AG04450 (cell line): Measurements from ENCODE around the gene CDC5L. TPM values are rescaled to one million over a fixed set of nuclear protein-coding genes. Genes with fewer than 3 reads are reported as not detected.

Source experiments
- CTCF ChIA-PET: fragments of 300-600, 350-600 bp; formaldehyde crosslinking; extraction: SDS; loops from one replicate; lab custom pipeline; 2022; ENCODE audit warnings: antibody characterized with exemption, inconsistent platforms; lab: Charles Lee
- POLR2A ChIA-PET: fragments of 350-600 bp; formaldehyde crosslinking; extraction: SDS; loops from one replicate; lab custom pipeline; 2021; ENCODE audit warnings: antibody characterized with exemption, inconsistent platforms; lab: Yijun Ruan, JAX
- DNase-seq: peaks from one replicate; pipeline ENCODE4 v3.0.0-alpha.2; 2011; ENCODE audit warnings: low read depth, low spot score
- H3K27ac ChIP-seq: one replicate; pipeline ENCODE4 v1.5.1; 2012; ENCODE audit warnings: low read depth, low read length, control low read depth
- H3K27me3 ChIP-seq: one replicate; pipeline ENCODE4 v1.6.0; 2012; ENCODE audit warnings: low read length; ENCODE audit not compliant: control insufficient read depth, insufficient read depth
- H3K4me3 ChIP-seq: 2 replicates; pipeline ENCODE4 v1.5.1; 2011; ENCODE audit warnings: mild to moderate bottlenecking, low read depth, low read length, control low read depth
- H3K9me3 ChIP-seq: 2 replicates; pipeline ENCODE4 v1.5.1; 2012; ENCODE audit warnings: low read length; ENCODE audit not compliant: control insufficient read depth, insufficient read depth
- polyA plus RNA-seq: library from polyadenylated mRNA; depleted of rRNA; stranded (reverse); fragments of >200 nt; gene quantifications from 2 replicates; pipeline ENCODE4 v1.2.3, GENCODE V29; 2011
- TF ChIP-seq, protein P1 (sequence below): IDR thresholded peaks from 2 replicates; pipeline ENCODE4 v1.5.1; 2011; ENCODE audit warnings: low read depth, low read length, control low read depth, inconsistent platforms

Gene CDC5L
- polyA plus RNA-seq, 1 experiment, result 22.4 TPM

DNA sequence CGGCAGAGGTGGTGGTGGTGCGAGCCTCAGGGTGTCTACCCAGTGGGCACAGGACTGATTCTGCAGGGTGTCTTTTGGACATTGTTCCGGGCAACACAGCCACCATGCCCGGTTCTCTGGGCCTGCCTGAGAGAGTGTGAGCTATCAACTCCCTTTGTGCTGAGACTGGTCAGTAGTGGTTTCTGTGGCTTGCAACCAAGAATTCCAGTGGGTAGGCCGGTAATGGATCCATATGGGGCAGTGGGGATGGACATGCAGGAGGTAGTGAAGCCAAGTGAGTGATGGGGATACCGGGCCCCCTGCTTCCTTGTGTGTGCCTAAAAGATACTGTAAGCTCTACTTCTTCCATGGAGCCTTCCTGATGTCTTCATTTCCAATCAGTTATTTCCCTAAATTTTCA lies 71.0 kb downstream of the CDC5L start:
- DNase-seq, result no peak
- H3K4me3 ChIP-seq, result no peak overlapping the region
- POLR2A ChIA-PET, result interaction anchor here (0.6 kb wide), 1 partner anchor 1481 kb away, joined by 5 read pairs; no protein-coding TSS in a partner anchor
- TF ChIP-seq, protein P1, sequence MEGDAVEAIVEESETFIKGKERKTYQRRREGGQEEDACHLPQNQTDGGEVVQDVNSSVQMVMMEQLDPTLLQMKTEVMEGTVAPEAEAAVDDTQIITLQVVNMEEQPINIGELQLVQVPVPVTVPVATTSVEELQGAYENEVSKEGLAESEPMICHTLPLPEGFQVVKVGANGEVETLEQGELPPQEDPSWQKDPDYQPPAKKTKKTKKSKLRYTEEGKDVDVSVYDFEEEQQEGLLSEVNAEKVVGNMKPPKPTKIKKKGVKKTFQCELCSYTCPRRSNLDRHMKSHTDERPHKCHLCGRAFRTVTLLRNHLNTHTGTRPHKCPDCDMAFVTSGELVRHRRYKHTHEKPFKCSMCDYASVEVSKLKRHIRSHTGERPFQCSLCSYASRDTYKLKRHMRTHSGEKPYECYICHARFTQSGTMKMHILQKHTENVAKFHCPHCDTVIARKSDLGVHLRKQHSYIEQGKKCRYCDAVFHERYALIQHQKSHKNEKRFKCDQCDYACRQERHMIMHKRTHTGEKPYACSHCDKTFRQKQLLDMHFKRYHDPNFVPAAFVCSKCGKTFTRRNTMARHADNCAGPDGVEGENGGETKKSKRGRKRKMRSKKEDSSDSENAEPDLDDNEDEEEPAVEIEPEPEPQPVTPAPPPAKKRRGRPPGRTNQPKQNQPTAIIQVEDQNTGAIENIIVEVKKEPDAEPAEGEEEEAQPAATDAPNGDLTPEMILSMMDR, result no peak
- no peaks in the 10 kb centered on the region for H3K27me3 ChIP-seq
- no peak overlapping the region for H3K27ac ChIP-seq
- CTCF ChIA-PET, result interaction anchor here (2.1 to 13.6 kb wide), 4 partner anchors 11 to 27 kb away, joined by 6 to 190 read pairs (median 24); no protein-coding TSS in a partner anchor
- no peaks in the 10 kb centered on the region for H3K9me3 ChIP-seq

DNA sequence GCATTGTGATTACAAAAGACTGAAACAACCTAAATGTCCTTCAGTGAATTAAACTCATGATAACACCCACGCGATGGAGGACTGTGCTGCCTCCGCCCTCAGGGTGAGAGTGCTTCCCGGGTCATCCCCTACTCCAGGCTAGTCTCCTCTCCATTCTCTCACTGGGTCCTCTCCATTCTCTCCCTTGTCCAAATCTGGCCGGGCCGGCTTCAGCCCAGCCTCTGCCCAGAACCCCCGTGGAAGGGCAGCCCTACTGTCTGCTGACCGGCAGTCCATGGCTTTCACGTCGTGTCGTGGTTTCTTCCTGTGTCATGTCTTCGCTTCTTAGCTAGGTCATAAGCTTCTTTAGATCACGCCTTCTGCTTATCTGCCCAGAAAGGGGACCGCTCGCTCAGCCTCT lies 74.8 kb downstream of the CDC5L start:
- H3K27me3 ChIP-seq, result no peaks in the 10 kb centered on the region
- CTCF ChIA-PET, result interaction anchor here (0.7 to 13.6 kb wide), 3 partner anchors 7 to 966 kb away, joined by 3 to 190 read pairs (median 4); no protein-coding TSS in a partner anchor
- POLR2A ChIA-PET, result no interaction called here

DNA sequence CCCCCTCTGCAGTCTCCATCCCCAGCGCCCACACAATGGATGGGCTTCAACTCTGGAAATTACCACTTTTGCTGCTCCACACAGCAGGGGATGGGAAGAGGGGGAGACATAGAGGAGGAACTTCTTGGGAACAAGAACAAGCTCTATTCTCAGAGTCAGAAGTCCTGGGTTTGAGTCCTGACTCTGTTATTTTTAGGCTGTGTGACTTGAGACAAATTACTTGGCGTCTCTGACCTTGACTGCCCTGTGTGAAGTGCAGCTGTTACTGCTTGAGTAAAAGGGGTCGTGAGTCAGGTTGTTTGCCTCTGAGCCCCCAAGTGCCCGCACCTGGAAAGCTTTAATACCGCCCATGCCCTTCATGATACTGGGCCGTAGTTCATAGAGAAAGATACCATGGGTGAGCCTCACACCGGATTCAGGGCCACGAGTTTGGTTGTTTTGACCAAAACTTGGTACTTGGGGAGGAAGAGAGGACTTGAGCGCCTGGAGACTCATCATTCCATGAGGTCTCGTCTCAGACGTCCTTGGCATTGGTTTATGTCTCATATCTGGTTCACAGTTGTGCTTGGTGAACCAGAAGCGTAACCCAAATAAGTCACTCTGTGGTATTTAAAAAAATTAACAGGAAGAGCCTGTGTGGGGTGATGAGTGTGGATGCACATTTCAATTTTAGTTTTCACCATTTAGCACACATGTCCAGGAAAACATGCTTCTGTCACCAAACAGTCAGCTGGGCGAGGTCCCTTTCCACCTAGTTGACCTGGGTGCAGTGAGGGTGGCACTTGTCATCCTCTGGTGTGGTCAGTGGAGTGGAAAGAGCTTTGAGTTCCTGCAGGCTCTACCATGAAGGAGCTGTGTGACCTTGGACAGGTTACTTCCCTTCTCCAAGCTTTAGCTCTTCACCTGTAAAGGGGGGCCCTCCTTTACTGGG lies 75.6 kb downstream of the CDC5L start:
- CTCF ChIA-PET, result interaction anchor here (0.7 to 13.6 kb wide), 3 partner anchors 12 to 965 kb away, joined by 4 to 190 read pairs (median 6); no protein-coding TSS in a partner anchor
- Histone ChIP-seq H3K27me3 (no peaks in the 10 kb centered on the region), H3K9me3 (no peaks in the 10 kb centered on the region), H3K4me3 (no peak overlapping the region), H3K27ac (no peak overlapping the region)
- POLR2A ChIA-PET, result no interaction called here
- TF ChIP-seq, protein P1, result no peak
- DNase-seq, result no peak

More for the DNA sequence above, 74.8 kb downstream of the CDC5L start:
- H3K9me3 ChIP-seq, result no peaks in the 10 kb centered on the region
- no peak overlapping the region for H3K4me3 ChIP-seq
- H3K27ac ChIP-seq, result no peak overlapping the region
- no peak for DNase-seq
- TF ChIP-seq, protein P1, result no peak

DNA sequence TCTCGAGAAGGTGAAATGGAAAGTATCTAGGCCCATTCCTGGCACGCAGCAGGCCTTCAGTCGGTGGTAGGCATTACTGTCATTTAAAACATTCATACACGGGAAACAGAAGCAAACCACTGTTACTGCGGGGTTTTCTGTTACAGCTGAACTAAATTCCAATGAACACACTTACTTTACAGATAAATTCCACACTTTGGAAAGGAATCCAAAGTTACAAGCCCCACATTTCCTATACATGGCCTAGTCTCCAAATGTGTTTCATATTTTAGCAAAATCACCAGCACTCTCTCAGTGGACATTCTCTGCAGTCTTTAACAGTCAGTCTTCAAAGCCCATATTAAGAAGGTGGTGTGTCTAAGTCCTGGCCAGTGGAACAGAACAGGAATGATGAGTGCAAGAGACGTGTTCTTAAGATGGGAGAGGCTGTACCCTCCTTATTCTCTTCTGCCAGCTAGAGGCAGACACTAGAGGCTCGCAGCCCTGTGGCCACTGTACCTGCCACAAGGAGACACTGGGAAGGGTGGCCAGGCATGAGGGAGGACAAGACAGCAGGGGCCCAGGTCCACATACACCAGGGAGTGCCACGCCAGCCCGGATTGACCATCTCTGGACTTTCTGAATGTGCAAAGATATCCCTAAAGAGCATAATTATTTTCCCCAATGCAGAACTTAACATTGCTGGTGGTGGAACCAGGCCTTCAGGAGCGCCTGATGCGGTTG lies 76.4 kb downstream of the CDC5L start:
- H3K27ac ChIP-seq, result no peak overlapping the region
- no peak for DNase-seq
- CTCF ChIA-PET, result interaction anchor here (1.2 to 13.6 kb wide), 5 partner anchors 8 to 151 kb away, joined by 4 to 190 read pairs (median 7); partner anchors contain the start of gene AARS2
- H3K27me3 ChIP-seq, result no peaks in the 10 kb centered on the region
- no peak overlapping the region for H3K4me3 ChIP-seq
- TF ChIP-seq, protein P1, result no peak
- POLR2A ChIA-PET, result no interaction called here
- H3K9me3 ChIP-seq, result no peaks in the 10 kb centered on the region
